Measurements from ENCODE around the gene GPR62. TPM values are rescaled to one million over a fixed set of nuclear protein-coding genes. Genes with fewer than 3 reads are reported as not detected.

Gene GPR62
- total RNA-seq, 2 donors from 2014 or later: 0.10 TPM; not detected in 1

DNA sequence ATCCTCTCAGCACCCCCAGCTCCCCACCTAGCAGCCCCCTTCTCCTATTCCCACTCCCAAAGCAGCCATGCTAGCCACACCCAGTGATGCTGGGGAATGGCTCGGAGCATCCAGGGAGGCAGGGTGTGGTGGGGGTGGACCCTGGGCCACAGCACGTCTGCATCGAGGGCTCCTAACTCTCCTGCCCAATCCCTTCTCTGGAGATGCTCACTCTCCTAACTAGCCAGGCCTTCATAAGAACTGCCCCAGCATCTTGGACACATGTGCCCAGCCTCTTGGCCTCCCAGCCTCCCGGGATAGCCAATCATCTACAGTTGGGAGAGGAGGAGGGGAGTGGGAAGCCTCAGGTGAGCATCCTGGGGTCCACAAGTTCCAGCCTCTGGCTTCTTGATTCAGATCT, 9.3 kb downstream of the GPR62 start:
- DNase-seq: no peak
- H3K27ac Mint-ChIP-seq: no peak overlapping the region
- H3K4me1 Mint-ChIP-seq (ENCODE audit: low read depth): peaks cover 17% of the 10 kb centered on the region
- no peak overlapping the region for H3K4me3 Mint-ChIP-seq
- H3K27me3 Mint-ChIP-seq (ENCODE audit: low read depth): peaks cover 6% of the 10 kb centered on the region
- no peaks in the 10 kb centered on the region for H3K9me3 Mint-ChIP-seq
- no peak for ATAC-seq (replicated peaks in 1 of 2)
- H3K36me3 Mint-ChIP-seq (ENCODE audit: insufficient read depth in 2 of 2): no peaks in the 10 kb centered on the region

DNA sequence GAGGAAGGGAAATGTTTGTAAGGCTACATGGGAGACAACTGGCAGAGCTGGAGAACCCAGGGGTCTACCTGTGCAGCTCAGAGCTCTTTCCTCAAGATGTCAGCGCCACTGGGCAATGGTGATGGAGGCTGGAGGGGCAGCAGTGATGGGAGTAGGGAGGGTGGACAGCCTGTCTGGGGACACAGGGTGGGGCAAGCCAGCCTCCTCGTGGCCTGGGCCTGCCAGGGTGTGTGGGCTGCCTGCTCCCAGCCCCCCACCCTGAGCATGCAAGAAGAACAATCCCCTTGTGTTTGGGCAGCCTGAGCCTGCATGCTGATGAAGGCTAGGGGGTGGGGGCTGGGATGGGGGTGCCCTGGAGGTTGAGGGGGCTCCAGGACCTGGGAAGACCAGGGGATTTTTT, 10.8 kb downstream of the GPR62 start:
- Mint-ChIP-seq H3K36me3 (ENCODE audit: insufficient read depth in 2 of 2) (no peaks in the 10 kb centered on the region), H3K27me3 (ENCODE audit: low read depth) (peaks cover 6% of the 10 kb centered on the region), H3K27ac (no peak overlapping the region), H3K4me3 (peak overlapping the region; percentile 81 to 83), H3K4me1 (ENCODE audit: low read depth) (peaks cover 17% of the 10 kb centered on the region), H3K9me3 (no peaks in the 10 kb centered on the region)
- ATAC-seq (replicated peaks in 1 of 2) (no peak), DNase-seq (no peak)

DNA sequence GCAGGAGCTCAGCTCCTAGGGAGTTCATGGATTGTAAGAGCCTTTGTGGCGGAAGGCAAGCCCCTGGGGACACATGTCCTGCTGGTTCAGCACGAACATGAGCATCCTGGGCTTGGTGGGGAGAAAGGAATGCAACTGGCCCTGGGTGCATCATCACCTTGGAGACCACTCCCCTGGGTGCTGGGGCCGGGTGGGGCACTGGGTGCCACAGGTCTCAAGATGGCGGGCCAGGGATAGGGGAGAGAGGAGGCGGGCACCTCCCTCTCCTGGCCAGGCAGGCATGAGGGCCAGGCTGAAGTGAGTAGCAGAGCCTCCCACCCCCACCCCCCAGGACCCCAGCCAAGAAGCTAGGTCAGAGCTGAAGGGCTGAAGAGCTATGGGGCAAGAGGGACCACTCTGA, 11.3 kb downstream of the GPR62 start:
- H3K9me3 Mint-ChIP-seq: no peaks in the 10 kb centered on the region
- DNase-seq (no peak), ATAC-seq (replicated peaks in 1 of 2) (no peak)
- peaks cover 6% of the 10 kb centered on the region for H3K27me3 Mint-ChIP-seq (ENCODE audit: low read depth)
- H3K36me3 Mint-ChIP-seq (ENCODE audit: insufficient read depth in 2 of 2): no peaks in the 10 kb centered on the region
- peaks cover 17% of the 10 kb centered on the region for H3K4me1 Mint-ChIP-seq (ENCODE audit: low read depth)
- no peak overlapping the region for H3K27ac Mint-ChIP-seq
- H3K4me3 Mint-ChIP-seq: peak overlapping the region; percentile 81 to 83

DNA sequence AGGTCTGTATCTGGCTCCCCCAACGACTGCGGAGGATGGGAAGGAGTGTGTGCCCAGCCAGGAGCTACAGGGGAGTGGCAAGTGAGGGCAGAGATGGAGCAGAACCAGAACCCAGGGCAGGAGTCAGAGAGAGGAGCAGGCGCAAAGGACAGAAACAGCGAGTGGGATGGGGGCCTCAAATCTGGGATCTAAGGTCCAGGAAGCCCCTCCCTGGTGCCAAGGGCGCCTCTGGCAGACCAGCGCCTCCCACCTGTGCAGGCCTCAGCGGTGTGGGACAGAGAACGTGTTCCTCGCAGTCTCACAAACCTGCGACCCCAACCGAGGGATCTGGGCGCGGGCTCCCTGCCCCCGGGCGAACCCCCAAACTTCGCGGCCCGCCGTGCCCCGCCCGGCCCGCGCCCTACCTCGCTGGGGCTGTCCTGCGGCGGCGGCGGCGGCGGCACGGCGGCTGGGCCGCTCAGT, 11.8 kb downstream of the GPR62 start:
- Mint-ChIP-seq H3K9me3 (no peaks in the 10 kb centered on the region), H3K27ac (peak overlapping the region; percentile 7), H3K36me3 (ENCODE audit: insufficient read depth in 2 of 2) (no peaks in the 10 kb centered on the region), H3K4me1 (ENCODE audit: low read depth) (peaks cover 17% of the 10 kb centered on the region), H3K27me3 (ENCODE audit: low read depth) (peaks cover 6% of the 10 kb centered on the region), H3K4me3 (peak overlapping the region; percentile 81 to 83)
- peak in 1 of 2 donors; percentile 58 for DNase-seq
- ATAC-seq (replicated peaks in 1 of 2): peak; percentile 73 to 77

DNA sequence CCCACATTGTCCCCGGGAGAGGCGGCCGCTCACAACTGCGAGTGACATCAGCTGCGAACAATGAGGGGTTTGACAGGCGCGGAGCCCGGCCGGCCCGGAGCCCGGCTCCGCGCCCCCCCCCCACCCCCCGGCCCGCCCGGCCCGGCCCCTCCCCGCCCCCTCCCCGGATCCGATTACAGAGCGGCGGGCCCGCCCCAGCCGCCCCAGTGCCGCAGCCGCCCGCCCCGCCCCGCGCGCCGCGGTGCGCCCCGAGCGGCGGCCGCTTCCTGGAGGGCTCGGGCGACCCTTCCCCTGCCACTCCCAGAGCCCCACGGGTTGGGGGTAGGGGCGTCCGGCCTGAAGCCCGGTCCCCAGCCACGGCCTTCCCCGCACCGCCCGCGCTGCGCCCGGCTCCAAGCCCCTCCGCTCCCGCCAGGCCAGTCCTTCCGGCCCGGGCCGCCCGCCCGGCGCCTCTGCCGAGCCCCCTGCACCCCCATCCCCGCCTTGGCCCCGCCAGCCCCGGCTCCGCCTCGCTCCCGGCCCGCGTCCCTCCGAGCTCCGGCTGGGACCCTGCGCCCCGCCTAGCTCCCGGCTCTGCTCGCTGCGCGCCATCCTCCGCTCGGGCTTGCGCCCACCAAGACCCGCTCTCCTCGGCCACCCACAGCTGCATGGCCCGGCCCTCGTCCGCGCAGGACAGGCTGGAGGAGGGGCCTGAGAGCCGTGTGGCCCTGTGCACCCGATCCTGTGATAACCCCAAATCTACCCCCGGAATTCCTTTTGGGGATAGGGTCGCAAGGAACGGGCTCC, 12.4 kb downstream of the GPR62 start, which contains the start of gene PCBP4:
TSS of gene PCBP4 (minus strand) at position 71 of the 786 bp plus-strand sequence. CDS start 6,214 bp downstream, outside the sequence.
- peak; percentile 77 to 80 for ATAC-seq (replicated peaks in 1 of 2)
- H3K4me3 Mint-ChIP-seq: peak within 1 kb of the TSS; percentile 89 to 91
- H3K36me3 Mint-ChIP-seq (ENCODE audit: insufficient read depth in 2 of 2): no peaks in the 10 kb centered on the region
- H3K4me1 Mint-ChIP-seq (ENCODE audit: low read depth): peaks cover 17% of the 10 kb centered on the region
- peak within 1 kb of the TSS; percentile 57 for H3K27ac Mint-ChIP-seq
- H3K9me3 Mint-ChIP-seq: no peaks in the 10 kb centered on the region
- DNase-seq: peak; percentile 42 to 50
- H3K27me3 Mint-ChIP-seq (ENCODE audit: low read depth): peaks cover 6% of the 10 kb centered on the region

DNA sequence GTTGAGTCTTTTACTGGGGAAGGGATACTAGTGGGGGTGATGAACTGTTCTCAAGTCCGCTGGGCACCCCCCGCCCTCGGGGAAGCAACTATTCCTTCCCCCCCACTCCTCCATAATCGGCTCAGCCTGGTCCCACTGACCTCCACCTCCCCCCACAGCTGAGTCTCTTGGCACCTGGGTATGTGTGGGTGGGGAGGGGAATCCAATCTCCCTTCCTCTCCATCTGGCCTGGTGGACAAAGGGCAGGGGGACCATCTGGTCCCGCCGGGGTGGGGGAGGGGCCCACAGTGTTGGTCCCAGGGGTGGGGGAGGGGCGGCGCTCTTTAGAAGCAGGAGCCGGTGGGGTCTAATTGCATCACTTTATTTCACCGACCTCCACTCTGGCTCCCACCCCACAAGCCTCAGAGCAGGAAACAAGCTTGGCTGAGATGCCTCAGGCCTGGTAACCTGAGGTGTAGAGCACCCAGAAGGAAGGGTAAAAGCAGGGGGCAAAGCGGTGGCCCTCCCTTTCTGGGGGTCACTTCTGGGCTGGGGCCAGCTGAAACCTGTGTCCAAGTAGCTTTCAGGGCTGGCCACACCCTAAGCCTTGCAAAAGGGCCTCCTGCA, 13.1 kb downstream of the GPR62 start:
- Mint-ChIP-seq H3K36me3 (ENCODE audit: insufficient read depth in 2 of 2) (no peaks in the 10 kb centered on the region), H3K27ac (no peak overlapping the region)

DNA sequence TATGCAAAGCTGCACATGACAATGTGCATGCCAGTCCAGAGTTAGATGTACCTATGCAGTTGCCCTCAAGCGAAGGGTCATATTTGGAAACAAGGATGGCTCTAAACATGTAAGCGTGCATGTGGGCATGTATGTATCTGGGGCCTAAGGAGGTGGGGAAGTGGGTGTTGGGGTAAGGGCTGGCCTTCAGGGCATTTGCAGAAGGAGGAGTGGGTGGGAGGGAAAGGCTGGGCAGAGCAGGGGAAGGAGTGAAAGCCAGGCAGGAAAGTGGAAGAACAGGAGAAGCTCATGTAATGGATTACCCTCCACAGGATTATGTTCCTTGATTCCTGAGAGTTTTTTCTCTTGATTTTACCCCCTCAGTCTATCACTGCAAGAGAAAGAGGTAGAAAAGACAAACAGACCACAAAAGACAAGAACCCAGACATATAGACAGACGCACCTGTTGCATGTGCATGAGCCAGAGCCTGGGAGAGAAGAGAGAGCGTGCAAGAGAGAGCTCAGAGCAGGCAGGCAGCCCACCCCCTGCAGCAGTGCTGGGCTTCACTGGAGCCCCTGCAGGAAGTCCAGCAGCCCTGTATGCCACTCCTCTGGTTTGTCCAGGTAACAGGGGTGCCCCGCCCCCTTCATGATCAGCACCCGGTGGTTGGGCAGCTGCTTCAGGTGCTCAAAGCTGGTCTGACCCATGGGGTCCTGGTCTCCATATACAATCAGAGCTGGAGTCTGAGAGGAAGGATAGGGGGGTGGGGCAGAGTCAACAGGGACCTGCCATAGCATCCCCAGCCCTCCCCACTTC, 13.9 kb downstream of the GPR62 start:
- no peaks in the 10 kb centered on the region for H3K9me3 Mint-ChIP-seq
- no peak for ATAC-seq (replicated peaks in 1 of 2)
- peak overlapping the region in 1 of 2 donors; percentile 89 for H3K4me3 Mint-ChIP-seq
- H3K27ac Mint-ChIP-seq: no peak overlapping the region
- peaks cover 0 to 5% of the 10 kb centered on the region in 2 donors for H3K36me3 Mint-ChIP-seq (ENCODE audit: insufficient read depth in 2 of 2)
- peaks cover 24% of the 10 kb centered on the region for H3K4me1 Mint-ChIP-seq (ENCODE audit: low read depth)
- DNase-seq: no peak
- H3K27me3 Mint-ChIP-seq (ENCODE audit: low read depth): peaks cover 6% of the 10 kb centered on the region

More for the DNA sequence above, 13.1 kb downstream of the GPR62 start:
- ATAC-seq (replicated peaks in 1 of 2): no peak
- Mint-ChIP-seq H3K27me3 (ENCODE audit: low read depth) (peaks cover 6% of the 10 kb centered on the region), H3K4me1 (ENCODE audit: low read depth) (peaks cover 17% of the 10 kb centered on the region), H3K4me3 (peak overlapping the region; percentile 89 to 91), H3K9me3 (no peaks in the 10 kb centered on the region)
- no peak for DNase-seq

DNA sequence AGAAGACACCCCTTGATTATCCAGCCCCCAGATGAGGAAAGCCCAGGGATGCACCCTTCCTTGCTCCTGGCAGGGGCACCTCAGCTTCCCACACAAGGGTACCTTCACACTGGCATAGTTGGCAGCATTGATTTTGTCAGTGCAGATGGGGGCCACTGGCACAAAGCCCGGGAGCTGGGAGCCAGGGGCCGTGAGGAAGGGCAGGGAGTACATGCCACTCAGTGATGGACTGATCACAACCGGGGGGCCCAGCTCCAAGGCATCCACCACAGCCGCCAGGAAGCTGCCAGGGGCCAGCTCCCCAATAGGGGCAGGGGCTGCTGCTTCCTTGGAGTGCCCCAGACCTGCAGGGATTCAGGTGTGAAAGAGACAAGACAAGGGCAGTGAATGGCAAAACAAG, 14.7 kb downstream of the GPR62 start:
- peaks cover 30% of the 10 kb centered on the region for H3K4me1 Mint-ChIP-seq (ENCODE audit: low read depth)
- ATAC-seq (replicated peaks in 1 of 2): no peak
- no peak for DNase-seq
- no peaks in the 10 kb centered on the region for H3K9me3 Mint-ChIP-seq
- H3K36me3 Mint-ChIP-seq (ENCODE audit: insufficient read depth in 2 of 2): peaks cover 0 to 5% of the 10 kb centered on the region in 2 donors
- H3K4me3 Mint-ChIP-seq: no peak overlapping the region
- H3K27me3 Mint-ChIP-seq (ENCODE audit: low read depth): peaks cover 6% of the 10 kb centered on the region
- H3K27ac Mint-ChIP-seq: no peak overlapping the region

DNA sequence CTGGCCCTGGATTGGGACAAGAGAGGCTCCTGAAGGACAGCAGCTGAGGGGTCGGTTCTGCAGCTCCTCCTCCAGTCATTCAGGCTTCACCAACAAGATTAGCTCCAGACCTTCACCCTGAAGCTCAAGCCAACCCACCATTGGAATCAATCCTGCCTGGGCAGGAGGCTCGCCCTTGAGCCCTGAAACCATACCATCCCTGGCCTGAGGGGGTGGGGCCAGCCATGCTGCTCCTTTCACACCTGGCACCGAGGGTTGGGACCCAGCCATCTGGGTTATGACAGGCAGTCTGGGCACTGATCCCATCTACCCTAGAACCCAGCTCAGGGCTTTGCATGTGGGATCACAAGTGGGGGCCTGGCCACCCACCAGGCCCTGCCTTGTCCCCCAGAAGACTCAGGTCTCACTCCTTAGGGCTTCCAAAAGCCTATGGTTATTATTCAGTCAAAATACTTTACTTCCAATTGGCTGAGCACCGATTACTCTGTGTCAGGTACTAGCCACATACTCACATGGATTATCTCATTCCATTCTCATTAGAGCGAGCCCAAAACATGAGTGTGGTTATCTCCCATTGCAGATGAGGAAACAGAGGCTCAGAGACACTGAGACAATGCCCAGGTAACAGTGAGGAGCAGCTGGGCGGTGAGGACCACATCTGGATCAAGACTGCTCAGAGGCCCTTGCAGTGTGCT, 15.6 kb downstream of the GPR62 start:
- Mint-ChIP-seq H3K27me3 (ENCODE audit: low read depth) (no peaks in the 10 kb centered on the region), H3K9me3 (no peaks in the 10 kb centered on the region), H3K4me3 (no peak overlapping the region), H3K36me3 (ENCODE audit: insufficient read depth in 2 of 2) (peaks cover 0 to 5% of the 10 kb centered on the region in 2 donors), H3K27ac (no peak overlapping the region), H3K4me1 (ENCODE audit: low read depth) (peaks cover 37% of the 10 kb centered on the region)
- ATAC-seq (replicated peaks in 1 of 2) (no peak), DNase-seq (no peak)

DNA sequence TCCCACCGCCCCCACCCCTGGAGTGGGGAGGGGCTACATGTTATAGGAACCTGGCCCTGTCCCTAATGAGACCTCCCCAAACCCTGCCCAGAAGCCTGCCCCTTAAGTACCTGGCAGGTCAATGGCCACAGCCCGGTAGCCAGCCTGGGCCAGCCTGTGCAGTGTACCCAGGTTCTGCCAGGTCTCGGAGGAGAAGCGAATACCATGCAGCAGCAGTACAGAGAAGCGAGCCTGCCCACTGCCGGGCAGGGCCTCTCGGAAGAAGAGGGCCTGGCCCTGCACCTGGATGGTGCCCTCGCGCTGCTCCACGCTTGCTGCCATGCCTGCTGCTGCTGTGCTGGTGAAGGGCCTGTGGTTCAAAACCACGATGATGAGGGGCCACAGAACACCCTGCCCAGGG, 16.2 kb downstream of the GPR62 start:
- Mint-ChIP-seq H3K9me3 (no peaks in the 10 kb centered on the region), H3K36me3 (ENCODE audit: insufficient read depth in 2 of 2) (peaks cover 0 to 5% of the 10 kb centered on the region in 2 donors), H3K4me1 (ENCODE audit: low read depth) (peaks cover 37% of the 10 kb centered on the region), H3K27me3 (ENCODE audit: low read depth) (no peaks in the 10 kb centered on the region), H3K4me3 (peak overlapping the region in 1 of 2 donors; percentile 6), H3K27ac (no peak overlapping the region)
- ATAC-seq (replicated peaks in 1 of 2) (no peak), DNase-seq (no peak)

DNA sequence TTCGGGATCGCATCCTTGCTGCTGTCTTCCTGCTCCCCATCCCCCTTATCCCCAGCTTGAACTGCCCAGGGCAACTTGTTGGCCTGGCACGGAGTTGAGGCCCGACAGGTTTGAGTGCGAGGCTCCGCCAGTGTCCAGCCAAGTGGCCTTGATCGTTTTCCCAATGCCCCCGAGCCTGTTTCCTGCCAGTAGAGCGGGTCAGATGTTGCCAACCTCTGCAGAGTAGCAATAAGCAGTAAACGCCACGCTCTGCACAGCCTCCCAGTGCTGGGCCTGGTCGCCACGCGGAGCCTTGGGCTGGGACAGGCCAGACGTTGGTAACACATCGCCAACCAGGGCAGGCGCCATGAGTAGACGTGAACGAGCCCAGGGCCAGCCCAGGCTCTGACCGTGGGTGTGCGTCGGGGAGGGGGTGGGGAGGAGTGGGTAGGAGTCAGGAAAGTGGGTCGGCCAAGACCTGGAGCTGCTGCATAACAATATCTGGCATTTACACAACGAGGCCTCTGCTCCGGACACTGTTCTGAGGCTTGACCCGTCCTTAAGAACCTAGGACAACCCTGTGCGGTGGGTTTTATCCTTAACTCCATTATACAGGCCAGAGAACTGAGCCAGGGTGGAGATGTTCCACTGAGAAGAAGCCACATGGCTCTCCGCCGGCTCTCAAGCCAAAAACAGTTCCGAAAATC, 19.2 kb downstream of the GPR62 start:
- DNase-seq (peak in 1 of 2 donors; percentile 29), ATAC-seq (replicated peaks in 1 of 2) (peak; percentile 19 to 30)
- peaks cover 0 to 5% of the 10 kb centered on the region in 2 donors for H3K36me3 Mint-ChIP-seq (ENCODE audit: insufficient read depth in 2 of 2)
- H3K4me1 Mint-ChIP-seq (ENCODE audit: low read depth): peaks cover 30% of the 10 kb centered on the region
- peak overlapping the region; percentile 21 for H3K27ac Mint-ChIP-seq
- no peaks in the 10 kb centered on the region for H3K27me3 Mint-ChIP-seq (ENCODE audit: low read depth)
- no peaks in the 10 kb centered on the region for H3K9me3 Mint-ChIP-seq
- peak overlapping the region; percentile 98 to 99 for H3K4me3 Mint-ChIP-seq

Measured in activated T-cell treated with anti-CD3 and anti-CD28 coated beads, Interleukin-2, amount 50 U/mL, for 72 hours (primary cell).